Embryonic facial prominence (tissue), 1 donor: Measurements from ENCODE around the gene MACIR.
"Not testable (repeated sequence)": the region's sequence is repeated elsewhere in the genome, so short reads cannot be mapped to it uniquely, and the experiment has no call there.

Experiments
- DNase-seq: peaks from one replicate; pipeline ENCODE4 v3.0.0-alpha.2; 2016; ENCODE audit errors: extremely low spot score

Gene MACIR

GRCh38 chr5:103258368-103258956 is at the start of gene MACIR:
Gene MACIR, plus strand, starts transcription at chr5:103258763. Its CDS starts 17,157 bp downstream, at chr5:103275920.
- peak; percentile 89 for DNase-seq

- DNase-seq = no peak
Observed at GRCh38 chr5:103209065-103209464, 49.5 kb upstream of the MACIR start.

- no peak for DNase-seq
Observed at GRCh38 chr5:103210952-103211351, 47.6 kb upstream of the MACIR start.

GRCh38 chr5:103211576-103212561 is 46.7 kb upstream of the MACIR start:
- DNase-seq = no peak

GRCh38 chr5:103216137-103216536 is 42.4 kb upstream of the MACIR start:
- no peak for DNase-seq

- no peak for DNase-seq
Observed at GRCh38 chr5:103216697-103217096, 41.9 kb upstream of the MACIR start.

- DNase-seq = no peak
Observed at GRCh38 chr5:103217101-103217500, 41.5 kb upstream of the MACIR start.

GRCh38 chr5:103218164-103218563 is 40.4 kb upstream of the MACIR start:
- no peak for DNase-seq

GRCh38 chr5:103219074-103219473 is 39.5 kb upstream of the MACIR start:
- not testable (repeated sequence) for DNase-seq

- DNase-seq = no peak
Observed at GRCh38 chr5:103223031-103223955, 35.3 kb upstream of the MACIR start.

- DNase-seq = no peak
Observed at GRCh38 chr5:103224118-103224893, 34.3 kb upstream of the MACIR start.

- no peak for DNase-seq
Observed at GRCh38 chr5:103224894-103225246, 33.7 kb upstream of the MACIR start.

GRCh38 chr5:103228061-103228460 is 30.5 kb upstream of the MACIR start:
- DNase-seq = no peak

- DNase-seq = no peak
Observed at GRCh38 chr5:103228588-103228987, 30.0 kb upstream of the MACIR start.

- no peak for DNase-seq
Observed at GRCh38 chr5:103232393-103232999, 26.1 kb upstream of the MACIR start.

GRCh38 chr5:103234239-103234975 is 24.2 kb upstream of the MACIR start:
- peak; percentile 76 for DNase-seq

- DNase-seq = no peak
Observed at GRCh38 chr5:103235891-103236290, 22.7 kb upstream of the MACIR start.

GRCh38 chr5:103237778-103238177 is 20.8 kb upstream of the MACIR start:
- no peak for DNase-seq

GRCh38 chr5:103243665-103244064 is 14.9 kb upstream of the MACIR start:
- DNase-seq = no peak

GRCh38 chr5:103244398-103244797 is 14.2 kb upstream of the MACIR start:
- DNase-seq = no peak
